Caco-2 (cell line): ENCODE results near the gene ELL2. TPM values are rescaled to one million over a fixed set of nuclear protein-coding genes. Genes with fewer than 3 reads are reported as not detected.

Experiments
- BruUV-seq: library from RNA; stranded (reverse); fragments of 400-500 nt; replicated peaks from 2 replicates; lab custom pipeline; 2021; lab: Mats Ljungman, UMichigan
- CTCF ChIA-PET: fragments of 300-600 bp; sonication (Branson Sonifier 250); formaldehyde crosslinking; loops from one replicate; lab custom pipeline; 2022; ENCODE audit warnings: antibody characterized with exemption; lab: Charles Lee
- POLR2A ChIA-PET: fragments of 300-600 bp; sonication (Branson Sonifier 250); formaldehyde crosslinking; loops from one replicate; lab custom pipeline; 2022; ENCODE audit warnings: antibody characterized with exemption; lab: Charles Lee
- DNase-seq, 2 experiments: peaks; one replicate each; pipeline versions ENCODE4 v3.0.0 to v3.0.0-alpha.2; 2020 to 2022
- H3K27me3 ChIP-seq: replicated peaks from 2 replicates; pipeline ENCODE4 v1.6.0; 2011; ENCODE audit warnings: low read length; ENCODE audit not compliant: control insufficient read depth, insufficient read depth
- H3K36me3 ChIP-seq: 2 replicates; pipeline ENCODE4 v1.5.1; 2011; ENCODE audit warnings: low read length; ENCODE audit not compliant: control insufficient read depth, insufficient read depth
- H3K4me1 ChIP-seq: fragments of 250-450 bp; sonication (Bioruptor Pico); 2 replicates; pipeline ENCODE4 v1.5.1; 2020; ENCODE audit warnings: mild to moderate bottlenecking
- H3K4me3 ChIP-seq: 2 replicates; pipeline ENCODE4 v1.5.1; 2011; ENCODE audit warnings: low read depth, mild to moderate bottlenecking, control low read depth, low read length
- H3K9me3 ChIP-seq: fragments of 250-450 bp; sonication (Bioruptor Pico); 2 replicates; pipeline ENCODE4 v1.5.1; 2020; ENCODE audit warnings: mild to moderate bottlenecking, moderate library complexity
- H3K27ac Mint-ChIP-seq: one replicate; pipeline ENCODE4 v1.8.0; 2022; ENCODE audit warnings: mixed read lengths; ENCODE audit not compliant: unreplicated experiment
- H3K27me3 Mint-ChIP-seq: one replicate; pipeline ENCODE4 v1.8.0; 2022; ENCODE audit warnings: mixed read lengths; ENCODE audit not compliant: insufficient read depth, unreplicated experiment
- H3K36me3 Mint-ChIP-seq: one replicate; pipeline ENCODE4 v1.8.0; 2022; ENCODE audit warnings: mild to moderate bottlenecking, mixed read lengths; ENCODE audit not compliant: insufficient read depth, unreplicated experiment
- H3K4me1 Mint-ChIP-seq: one replicate; pipeline ENCODE4 v1.8.0; 2022; ENCODE audit warnings: low read depth, mixed read lengths; ENCODE audit not compliant: unreplicated experiment
- H3K4me3 Mint-ChIP-seq: one replicate; pipeline ENCODE4 v1.8.0; 2022; ENCODE audit warnings: mild to moderate bottlenecking, moderate library complexity, mixed read lengths; ENCODE audit not compliant: unreplicated experiment
- H3K9me3 Mint-ChIP-seq: one replicate; pipeline ENCODE4 v1.8.0; 2022; ENCODE audit warnings: mixed read lengths; ENCODE audit not compliant: unreplicated experiment
- intact Hi-C: fragments of 100-400 bp; cut with micrococcal nuclease; formaldehyde crosslinking; loops from one replicate; pipeline ENCODE4 v1.10.0; 2022; ENCODE audit not compliant: unreplicated experiment
- total RNA-seq: library from RNA; stranded (reverse); gene quantifications from 2 replicates; pipeline ENCODE4 v1.2.3, GENCODE V29; 2022
- TF ChIP-seq, protein P1 (sequence below), 2 experiments: fragments of 200-600 bp in 1 of 2; IDR thresholded peaks; 1 replicate in 1 of 2; 2 replicates in 1 of 2; pipeline versions ENCODE4 v1.5.1 to v1.8.0; 2011 to 2022; ENCODE audit warnings: antibody characterized with exemption in 1 of 2, control low read depth in 1 of 2, inconsistent platforms in 1 of 2, low read depth in 1 of 2, low read length in 1 of 2, mild to moderate bottlenecking in 1 of 2, moderate library complexity in 1 of 2; ENCODE audit not compliant: insufficient read depth in 1 of 2, severe bottlenecking in 1 of 2, unreplicated experiment in 1 of 2

The ELL2 gene
- total RNA-seq, 1 experiment from 2014 or later = 81.0 TPM

DNA sequence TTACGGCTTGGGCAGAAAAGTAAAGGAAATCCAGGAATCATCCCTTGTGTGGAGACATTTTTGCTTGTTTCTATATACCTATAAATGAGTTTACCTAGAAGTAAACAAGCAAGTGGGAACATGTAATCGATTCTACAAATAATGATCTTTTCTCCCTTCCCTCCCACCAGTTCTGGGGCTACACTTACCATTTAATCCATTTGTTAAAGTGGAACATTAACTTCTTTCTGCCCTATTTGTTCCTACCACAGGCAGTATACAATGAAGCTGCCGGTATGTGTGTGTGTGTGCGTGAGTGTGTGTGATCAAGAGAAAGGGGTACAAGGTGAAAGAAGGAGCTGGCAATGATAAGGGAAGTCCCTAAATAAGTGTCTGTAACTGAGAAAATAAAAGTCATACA lies 26.4 kb upstream of the ELL2 start:
- Histone ChIP-seq H3K36me3 (no peaks in the 10 kb centered on the region), H3K4me3 (no peak overlapping the region), H3K4me1 (peaks cover 76% of the 10 kb centered on the region), H3K9me3 (no peaks in the 10 kb centered on the region), H3K27me3 (no peaks in the 10 kb centered on the region)
- no peak for DNase-seq
- intact Hi-C loops = loop anchor here (5.0 kb wide), 2 partner anchors 49 to 654 kb away; no protein-coding TSS in a partner anchor
- H3K27ac Mint-ChIP-seq = peak overlapping the region; percentile 85
- H3K4me3 Mint-ChIP-seq = no peak overlapping the region
- H3K36me3 Mint-ChIP-seq = no peaks in the 10 kb centered on the region
- no peaks in the 10 kb centered on the region for H3K27me3 Mint-ChIP-seq
- POLR2A ChIA-PET = interaction anchor here (1.8 kb wide), 1 partner anchor 26 kb away, joined by 4 read pairs; no protein-coding TSS in a partner anchor
- H3K4me1 Mint-ChIP-seq = peaks cover 9% of the 10 kb centered on the region
- CTCF ChIA-PET = interaction anchor here (1.8 kb wide), 1 partner anchor 9 kb away, joined by 5 read pairs; no protein-coding TSS in a partner anchor
- TF ChIP-seq, protein P1, sequence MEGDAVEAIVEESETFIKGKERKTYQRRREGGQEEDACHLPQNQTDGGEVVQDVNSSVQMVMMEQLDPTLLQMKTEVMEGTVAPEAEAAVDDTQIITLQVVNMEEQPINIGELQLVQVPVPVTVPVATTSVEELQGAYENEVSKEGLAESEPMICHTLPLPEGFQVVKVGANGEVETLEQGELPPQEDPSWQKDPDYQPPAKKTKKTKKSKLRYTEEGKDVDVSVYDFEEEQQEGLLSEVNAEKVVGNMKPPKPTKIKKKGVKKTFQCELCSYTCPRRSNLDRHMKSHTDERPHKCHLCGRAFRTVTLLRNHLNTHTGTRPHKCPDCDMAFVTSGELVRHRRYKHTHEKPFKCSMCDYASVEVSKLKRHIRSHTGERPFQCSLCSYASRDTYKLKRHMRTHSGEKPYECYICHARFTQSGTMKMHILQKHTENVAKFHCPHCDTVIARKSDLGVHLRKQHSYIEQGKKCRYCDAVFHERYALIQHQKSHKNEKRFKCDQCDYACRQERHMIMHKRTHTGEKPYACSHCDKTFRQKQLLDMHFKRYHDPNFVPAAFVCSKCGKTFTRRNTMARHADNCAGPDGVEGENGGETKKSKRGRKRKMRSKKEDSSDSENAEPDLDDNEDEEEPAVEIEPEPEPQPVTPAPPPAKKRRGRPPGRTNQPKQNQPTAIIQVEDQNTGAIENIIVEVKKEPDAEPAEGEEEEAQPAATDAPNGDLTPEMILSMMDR (IDR thresholded peaks at IDR 0.05; ENCODE audit: insufficient read depth in 1 of 2, low read depth in 1 of 2, low read length in 1 of 2, severe bottlenecking in 1 of 2, unreplicated experiment in 1 of 2) = no peak
- no peaks in the 10 kb centered on the region for H3K9me3 Mint-ChIP-seq
- no TSS peak for BruUV-seq

DNA sequence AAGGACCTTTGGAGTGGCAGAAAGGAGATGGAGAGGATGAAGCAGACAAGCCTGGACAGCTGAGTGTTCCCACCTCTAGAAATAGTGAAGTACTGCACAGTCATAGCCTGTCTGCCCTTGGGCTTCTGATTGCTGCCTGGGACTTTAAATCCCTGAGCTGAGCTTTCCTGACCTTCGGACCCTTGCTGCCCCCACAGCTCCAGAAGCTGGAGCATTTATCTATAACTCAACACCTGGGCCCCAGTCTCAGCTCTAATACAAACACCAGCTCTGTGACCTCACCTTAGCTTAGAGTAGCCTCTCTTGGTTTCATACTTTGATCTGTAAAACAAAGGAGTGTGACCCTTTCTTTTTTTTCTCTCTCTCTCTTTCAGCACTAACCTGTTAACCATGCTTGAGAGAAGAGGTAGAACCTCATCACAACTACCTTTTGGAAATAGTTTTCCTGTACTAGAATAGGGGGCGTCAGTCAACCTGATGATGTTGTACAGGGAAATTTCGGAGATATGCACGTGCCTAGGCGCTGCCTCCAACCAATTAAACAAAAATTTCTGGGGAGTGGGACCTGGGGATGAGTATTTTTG lies 25.4 kb upstream of the ELL2 start:
- BruUV-seq = no TSS peak
- no peaks in the 10 kb centered on the region for H3K27me3 Mint-ChIP-seq
- H3K4me3 Mint-ChIP-seq = peak overlapping the region; percentile 50
- CTCF ChIA-PET = interaction anchor here (0.8 to 1.1 kb wide), 5 partner anchors 11 to 349 kb away, joined by 3 to 8 read pairs (median 4); partner anchors contain the start of gene ELL2
- H3K4me1 Mint-ChIP-seq = peaks cover 9% of the 10 kb centered on the region
- Histone ChIP-seq H3K4me3 (no peak overlapping the region), H3K36me3 (no peaks in the 10 kb centered on the region), H3K9me3 (no peaks in the 10 kb centered on the region), H3K4me1 (peaks cover 75% of the 10 kb centered on the region), H3K27me3 (no peaks in the 10 kb centered on the region)
- H3K9me3 Mint-ChIP-seq = no peaks in the 10 kb centered on the region
- H3K36me3 Mint-ChIP-seq = no peaks in the 10 kb centered on the region
- POLR2A ChIA-PET = interaction anchor here (0.5 to 1.2 kb wide), 9 partner anchors 10 to 432 kb away, joined by 3 to 18 read pairs (median 4); partner anchors contain the start of genes ARSK, ELL2, RFESD and SKIC3
- peak overlapping the region; percentile 85 for H3K27ac Mint-ChIP-seq
- TF ChIP-seq, protein P1 (IDR thresholded peaks at IDR 0.05; ENCODE audit: insufficient read depth in 1 of 2, low read depth in 1 of 2, low read length in 1 of 2, severe bottlenecking in 1 of 2, unreplicated experiment in 1 of 2) = no peak
- intact Hi-C loops = loop anchor here (1.0 to 5.0 kb wide), 10 partner anchors 10 to 655 kb away; no protein-coding TSS in a partner anchor
- DNase-seq = peak; percentile 92 to 96

DNA sequence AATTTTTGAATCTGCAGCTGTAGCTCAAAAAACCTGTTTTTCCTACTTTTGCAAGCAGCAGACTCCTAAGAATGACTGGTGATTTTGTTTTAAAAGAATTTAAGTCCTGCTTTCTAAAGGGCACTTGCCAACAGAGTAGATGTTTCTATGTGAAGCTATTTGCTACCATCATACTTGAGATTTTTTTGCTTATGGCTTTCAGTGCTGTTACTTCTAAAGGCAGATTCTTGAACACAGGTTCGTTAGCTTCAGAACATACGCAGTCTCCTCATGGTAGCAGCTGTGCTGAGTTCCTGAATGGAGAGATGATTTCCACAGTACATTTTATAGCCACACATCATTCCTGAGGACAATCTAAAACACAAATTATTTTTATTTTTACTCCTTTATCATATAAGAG lies 24.4 kb upstream of the ELL2 start:
- TF ChIP-seq, protein P1 (IDR thresholded peaks at IDR 0.05; ENCODE audit: insufficient read depth in 1 of 2, low read depth in 1 of 2, low read length in 1 of 2, severe bottlenecking in 1 of 2, unreplicated experiment in 1 of 2) = no peak
- intact Hi-C loops = loop anchor here (5.0 kb wide), 2 partner anchors 51 to 656 kb away; no protein-coding TSS in a partner anchor
- Mint-ChIP-seq H3K4me3 (no peak overlapping the region), H3K9me3 (no peaks in the 10 kb centered on the region), H3K4me1 (peaks cover 9% of the 10 kb centered on the region), H3K27me3 (no peaks in the 10 kb centered on the region), H3K27ac (peak overlapping the region; percentile 85), H3K36me3 (no peaks in the 10 kb centered on the region)
- no peak for DNase-seq
- H3K4me1 ChIP-seq = peaks cover 74% of the 10 kb centered on the region
- H3K4me3 ChIP-seq = no peak overlapping the region
- H3K27me3 ChIP-seq = no peaks in the 10 kb centered on the region
- H3K36me3 ChIP-seq = no peaks in the 10 kb centered on the region
- BruUV-seq = no TSS peak
- H3K9me3 ChIP-seq = no peaks in the 10 kb centered on the region
- ChIA-PET CTCF (interaction anchor here (0.6 to 0.7 kb wide), 2 partner anchors 11 to 24 kb away, joined by 3 to 5 read pairs; partner anchors contain the start of gene ELL2), POLR2A (interaction anchor here (0.7 kb wide), 1 partner anchor 11 kb away, joined by 3 read pairs; no protein-coding TSS in a partner anchor)
